ENCODE measurements around the gene SEMA5A. TPM values are rescaled to one million over a fixed set of nuclear protein-coding genes. Genes with fewer than 3 reads are reported as not detected.

The SEMA5A gene
- total and polyA plus RNA-seq, 11 donors, result 4.6 to 71.5 (median 33.8) TPM

- 87 to 92% (median 89%) methylated on average over 22 of the region's 22 CpGs for WGBS, 4 donors
- ATAC-seq (no peak), DNase-seq (no peak)
- Histone ChIP-seq H3K9me3 (peaks cover 0 to 14% (median 0%) of the 10 kb centered on the region in 12 donors), H3K36me3 (peaks cover 0 to 53% (median 5%) of the 10 kb centered on the region in 9 donors), H3K27me3 (no peaks in the 10 kb centered on the region), H3K4me3 (no peak overlapping the region), H3K4me1 (no peaks in the 10 kb centered on the region), H3K27ac (no peak overlapping the region)
- TF ChIP-seq CTCF (IDR thresholded peaks at IDR 0.05) (no peak), POLR2A (IDR thresholded peaks at IDR 0.05) (no peak)
- intact Hi-C loops (cut with DNase I), result no loop called here
Measured at GRCh38 chr5:9118852-9119251, 427.0 kb downstream of the SEMA5A start.

GRCh38 chr5:9115093-9115492, 430.8 kb downstream of the SEMA5A start:
- Histone ChIP-seq H3K4me1 (no peaks in the 10 kb centered on the region), H3K27me3 (no peaks in the 10 kb centered on the region), H3K36me3 (peaks cover 0 to 45% (median 5%) of the 10 kb centered on the region in 9 donors), H3K27ac (no peak overlapping the region), H3K4me3 (no peak overlapping the region), H3K9me3 (peaks cover 0 to 15% (median 0%) of the 10 kb centered on the region in 12 donors)
- TF ChIP-seq POLR2A (IDR thresholded peaks at IDR 0.05) (no peak), CTCF (IDR thresholded peaks at IDR 0.05) (no peak)
- ATAC-seq, result no peak
- WGBS, 4 donors, result 45 to 50% (median 47%) methylated on average over 1 of the region's 1 CpG
- intact Hi-C loops (cut with DNase I), result no loop called here
- DNase-seq, result no peak

GRCh38 chr5:9112520-9113291, 433.2 kb downstream of the SEMA5A start:
- Histone ChIP-seq H3K27ac (no peak overlapping the region), H3K27me3 (no peaks in the 10 kb centered on the region), H3K36me3 (peaks cover 0 to 40% (median 4%) of the 10 kb centered on the region in 9 donors), H3K9me3 (peaks cover 0 to 15% (median 0%) of the 10 kb centered on the region in 12 donors), H3K4me3 (no peak overlapping the region), H3K4me1 (no peaks in the 10 kb centered on the region)
- 78 to 90% (median 86%) methylated on average over 4 of the region's 4 CpGs for WGBS, 4 donors
- DNase-seq (no peak), ATAC-seq (no peak)
- TF ChIP-seq POLR2A (IDR thresholded peaks at IDR 0.05) (no peak), CTCF (IDR thresholded peaks at IDR 0.05) (no peak)
- intact Hi-C loops (cut with DNase I), result no loop called here

DNA sequence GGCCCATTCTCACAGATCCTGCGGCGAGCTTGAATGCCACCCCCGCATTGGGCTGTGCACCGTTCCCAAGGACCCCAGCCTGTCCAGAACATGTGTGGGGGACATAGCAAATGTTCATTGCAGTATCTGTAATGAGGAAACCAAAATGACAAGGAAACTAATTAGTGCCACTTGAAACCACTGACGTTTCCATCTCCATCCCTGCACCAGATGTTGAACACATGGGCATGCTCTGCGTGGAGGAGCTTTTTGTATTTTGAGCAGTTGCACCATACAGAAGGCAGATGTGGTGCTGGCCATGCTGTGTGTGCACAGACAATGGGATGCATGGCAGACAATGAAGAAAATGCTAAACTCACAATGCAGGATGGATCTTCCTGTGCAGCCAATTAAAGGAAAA, 437.7 kb downstream of the SEMA5A start:
- ATAC-seq (no peak), DNase-seq (no peak)
- 84 to 88% (median 88%) methylated on average over 6 of the region's 6 CpGs for whole genome bisulfite sequencing, 4 donors
- Histone ChIP-seq H3K27me3 (no peaks in the 10 kb centered on the region), H3K9me3 (no peaks in the 10 kb centered on the region), H3K27ac (no peak overlapping the region), H3K4me1 (no peaks in the 10 kb centered on the region), H3K4me3 (no peak overlapping the region), H3K36me3 (peaks cover 0 to 29% (median 10%) of the 10 kb centered on the region in 9 donors)
- intact Hi-C loops (cut with DNase I), result no loop called here
- TF ChIP-seq POLR2A (IDR thresholded peaks at IDR 0.05) (no peak), CTCF (IDR thresholded peaks at IDR 0.05) (no peak)
